Gastroesophageal sphincter (tissue), 4 donors: ENCODE results near the gene WDR38. TPM values are rescaled to one million over a fixed set of nuclear protein-coding genes. Genes with fewer than 3 reads are reported as not detected.

Experiments
- ATAC-seq: fragments of 150-250 bp; one replicate; pipeline ENCODE4 v1.9.1; 2016; ENCODE audit warnings: mild to moderate bottlenecking, moderate library complexity
- H3K27ac ChIP-seq, 4 donors: fragments of 200-600 bp; sonication (generic) in 3 of 4; 1 replicate in 3 of 4; 2 replicates in 1 of 4; pipeline ENCODE4 v1.5.1; 2016 to 2019
- H3K27me3 ChIP-seq: fragments of 200-600 bp; sonication (generic); one replicate; pipeline ENCODE4 v1.5.1; 2019
- H3K36me3 ChIP-seq, 2 donors: fragments of 200-600 bp; sonication (generic); one replicate each; pipeline ENCODE4 v1.5.1; 2019; ENCODE audit warnings: control low read depth in 1 of 2
- H3K4me1 ChIP-seq, 3 donors: fragments of 200-600 bp; sonication (generic); 1 replicate in 2 of 3; 2 replicates in 1 of 3; pipeline ENCODE4 v1.5.1; 2016 to 2019; ENCODE audit warnings: control low read depth in 2 of 3
- H3K4me3 ChIP-seq, 2 donors: fragments of 200-600 bp; sonication (generic); one replicate each; pipeline ENCODE4 v1.5.1; 2019; ENCODE audit warnings: mild to moderate bottlenecking in 1 of 2, moderate library complexity in 1 of 2
- H3K9me3 ChIP-seq, 3 donors: fragments of 200-600 bp; sonication (generic); one replicate each; pipeline ENCODE4 v1.5.1; 2017 to 2019; ENCODE audit warnings: control low read depth in 2 of 3
- EP300 ChIP-seq: sonication (generic); formaldehyde crosslinking; IDR thresholded peaks from one replicate; pipeline ENCODE4 v1.6.1; 2017; ENCODE audit warnings: antibody characterized with exemption, mild to moderate bottlenecking
- POLR2A ChIP-seq, 2 donors: fragments of 450-650 bp; IDR thresholded peaks; one replicate each; pipeline ENCODE4 v1.6.1; 2017; ENCODE audit warnings: antibody characterized with exemption in 2 of 2, mild to moderate bottlenecking in 2 of 2, moderate library complexity in 1 of 2
- POLR2AphosphoS5 ChIP-seq: sonication (generic); formaldehyde crosslinking; IDR thresholded peaks from one replicate; pipeline ENCODE4 v1.6.1; 2017; ENCODE audit warnings: antibody characterized with exemption
- WGBS, 2 donors: methylation state at CpG; one replicate each; pipeline ENCODE4 v1.1.5; 2018; ENCODE audit warnings: low coverage in 1 of 2; 5-methylcytosine and 5-hydroxymethylcytosine counted together
- total RNA-seq, 4 donors: library from RNA; depleted of rRNA; stranded (reverse); fragments of >200 nt; gene quantifications; one replicate each; pipeline ENCODE4 v1.1.0, GENCODE V29; 2016
- TF ChIP-seq, protein P1 (sequence below), 4 experiments: fragments of 200-600 bp in 2 of 4; fragments of 450-650 bp in 2 of 4; sonication (generic) in 1 of 4; IDR thresholded peaks; one replicate each; pipeline ENCODE4 v1.5.1; 2017 to 2019; ENCODE audit warnings: antibody characterized with exemption in 4 of 4, mild to moderate bottlenecking in 2 of 4, moderate library complexity in 2 of 4

The WDR38 gene
- total RNA-seq, 4 donors from 2014 or later: not detected

DNA sequence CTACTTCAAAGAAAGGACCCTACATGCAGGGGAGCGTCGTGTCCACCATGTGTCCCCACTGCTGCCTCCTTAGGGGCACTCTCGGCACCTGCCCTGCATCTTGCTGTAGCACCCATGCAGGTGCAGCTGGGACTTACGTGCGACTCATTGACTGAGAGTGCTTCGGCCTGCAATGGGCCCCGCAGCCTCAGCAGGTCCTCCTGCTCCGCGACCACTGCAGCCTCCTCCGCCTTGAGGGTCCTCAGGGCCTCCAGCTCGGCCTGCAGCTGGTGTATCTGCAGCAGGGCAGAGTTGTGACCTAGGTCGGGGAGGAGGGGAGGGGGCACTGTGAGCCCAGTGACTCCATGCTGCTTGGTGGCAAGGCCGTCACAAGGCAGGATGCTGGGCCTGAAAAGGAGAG lies 35.7 kb downstream of the WDR38 start:
- no CpG with 5 or more reads among the region's 13 CpGs for WGBS, 2 donors
- peaks cover 0 to 100% of the 10 kb centered on the region in 2 donors for H3K36me3 ChIP-seq
- ATAC-seq: no peak
- no peaks in the 10 kb centered on the region for H3K9me3 ChIP-seq
- H3K4me1 ChIP-seq: no peaks in the 10 kb centered on the region
- H3K27me3 ChIP-seq: no peaks in the 10 kb centered on the region
- H3K27ac ChIP-seq: no peak overlapping the region
- TF ChIP-seq POLR2A (IDR thresholded peaks at IDR 0.05): no peak
- TF ChIP-seq, protein P1, sequence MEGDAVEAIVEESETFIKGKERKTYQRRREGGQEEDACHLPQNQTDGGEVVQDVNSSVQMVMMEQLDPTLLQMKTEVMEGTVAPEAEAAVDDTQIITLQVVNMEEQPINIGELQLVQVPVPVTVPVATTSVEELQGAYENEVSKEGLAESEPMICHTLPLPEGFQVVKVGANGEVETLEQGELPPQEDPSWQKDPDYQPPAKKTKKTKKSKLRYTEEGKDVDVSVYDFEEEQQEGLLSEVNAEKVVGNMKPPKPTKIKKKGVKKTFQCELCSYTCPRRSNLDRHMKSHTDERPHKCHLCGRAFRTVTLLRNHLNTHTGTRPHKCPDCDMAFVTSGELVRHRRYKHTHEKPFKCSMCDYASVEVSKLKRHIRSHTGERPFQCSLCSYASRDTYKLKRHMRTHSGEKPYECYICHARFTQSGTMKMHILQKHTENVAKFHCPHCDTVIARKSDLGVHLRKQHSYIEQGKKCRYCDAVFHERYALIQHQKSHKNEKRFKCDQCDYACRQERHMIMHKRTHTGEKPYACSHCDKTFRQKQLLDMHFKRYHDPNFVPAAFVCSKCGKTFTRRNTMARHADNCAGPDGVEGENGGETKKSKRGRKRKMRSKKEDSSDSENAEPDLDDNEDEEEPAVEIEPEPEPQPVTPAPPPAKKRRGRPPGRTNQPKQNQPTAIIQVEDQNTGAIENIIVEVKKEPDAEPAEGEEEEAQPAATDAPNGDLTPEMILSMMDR (IDR thresholded peaks at IDR 0.05): no peak
- no peak for TF ChIP-seq EP300
- no peak for TF ChIP-seq POLR2AphosphoS5
- no peak overlapping the region for H3K4me3 ChIP-seq

DNA sequence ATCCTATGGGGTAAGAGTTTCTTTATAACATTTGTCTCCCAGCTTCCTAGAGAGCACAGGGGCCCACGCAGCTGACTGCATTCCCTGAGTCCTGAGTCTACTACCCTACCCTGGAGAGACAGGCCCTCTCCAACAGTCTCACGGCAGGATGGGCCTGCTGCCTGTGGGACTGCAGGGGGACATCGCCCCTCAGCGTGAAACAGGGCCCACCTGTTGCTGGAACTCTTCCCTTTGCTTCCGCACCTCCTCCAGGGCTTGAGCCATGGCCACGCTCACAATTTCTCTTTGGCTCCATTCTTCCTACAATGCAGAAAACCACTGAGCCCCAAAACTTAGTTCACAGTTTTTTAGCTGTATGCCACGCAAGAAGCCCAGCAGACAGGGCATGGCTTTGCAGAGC lies 36.9 kb downstream of the WDR38 start:
- TF ChIP-seq EP300 (no peak), POLR2A (IDR thresholded peaks at IDR 0.05) (no peak), POLR2AphosphoS5 (no peak)
- TF ChIP-seq, protein P1 (IDR thresholded peaks at IDR 0.05): no peak
- WGBS, 2 donors: 100% methylated on average over 1 to 2 of the region's 7 CpGs
- Histone ChIP-seq H3K36me3 (peaks cover 0 to 95% of the 10 kb centered on the region in 2 donors), H3K27me3 (no peaks in the 10 kb centered on the region), H3K9me3 (no peaks in the 10 kb centered on the region), H3K4me1 (no peaks in the 10 kb centered on the region), H3K27ac (no peak overlapping the region), H3K4me3 (no peak overlapping the region)
- no peak for ATAC-seq

DNA sequence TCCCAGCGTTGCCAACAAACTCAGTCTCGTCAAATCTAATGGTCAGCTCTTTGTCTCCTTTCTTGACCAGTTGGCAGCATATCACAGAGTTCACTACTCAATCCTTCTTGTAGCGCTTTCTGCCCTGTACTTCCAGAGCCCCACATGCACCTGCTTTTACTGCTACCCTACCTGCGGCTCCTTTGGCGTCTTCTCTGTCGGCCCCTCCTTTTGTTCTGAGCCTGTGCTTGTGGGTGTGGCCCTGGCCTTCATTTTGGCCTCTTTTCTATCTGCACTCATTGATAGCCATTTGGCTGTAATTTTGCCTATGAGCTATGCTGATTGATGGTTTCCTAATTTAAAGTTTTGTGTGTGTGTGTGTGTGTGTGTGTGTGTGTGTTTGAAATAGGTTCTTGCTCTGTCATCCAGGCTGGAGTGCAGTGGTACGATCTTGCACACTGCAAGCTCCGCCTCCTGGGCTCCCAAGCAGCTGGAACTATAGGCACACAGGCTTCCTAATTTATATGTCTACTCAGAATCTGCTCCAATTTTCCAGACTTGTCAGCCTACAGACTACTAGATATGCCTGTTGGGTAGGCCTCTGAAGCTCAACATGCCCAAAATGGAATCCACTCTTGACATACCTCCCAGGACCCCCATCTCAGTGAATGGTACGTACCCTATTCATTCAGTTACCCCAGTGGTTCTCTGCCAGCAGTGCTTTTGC lies 40.9 kb downstream of the WDR38 start:
- H3K4me3 ChIP-seq: no peak overlapping the region
- WGBS, 2 donors: 76 to 78% methylated on average over 5 to 7 of the region's 9 CpGs
- H3K27ac ChIP-seq: no peak overlapping the region
- H3K4me1 ChIP-seq: no peaks in the 10 kb centered on the region
- no peak for TF ChIP-seq POLR2A (IDR thresholded peaks at IDR 0.05)
- TF ChIP-seq EP300: no peak
- TF ChIP-seq, protein P1 (IDR thresholded peaks at IDR 0.05): no peak
- ATAC-seq: no peak
- peaks cover 0 to 95% of the 10 kb centered on the region in 2 donors for H3K36me3 ChIP-seq
- no peaks in the 10 kb centered on the region for H3K9me3 ChIP-seq
- H3K27me3 ChIP-seq: no peaks in the 10 kb centered on the region

DNA sequence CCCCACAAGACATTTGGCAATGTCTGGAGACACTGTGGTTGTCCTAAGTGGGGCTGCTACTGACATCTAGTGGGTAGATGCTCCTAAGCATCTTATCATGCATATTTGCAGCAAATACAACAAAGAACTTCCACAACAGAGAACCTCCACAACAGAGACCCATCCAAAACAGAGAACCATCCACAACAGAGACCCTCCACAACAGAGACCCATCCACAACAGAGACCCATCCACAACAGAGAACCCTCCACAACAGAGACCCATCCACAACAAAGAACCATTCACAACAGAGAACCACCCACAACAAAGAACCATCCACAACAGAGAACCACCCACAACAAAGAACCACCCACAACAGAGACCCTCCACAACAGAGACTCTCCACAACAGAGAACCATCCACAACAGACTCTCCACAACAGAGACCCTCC lies 41.5 kb downstream of the WDR38 start:
- no peak overlapping the region for H3K27ac ChIP-seq
- H3K9me3 ChIP-seq: no peaks in the 10 kb centered on the region
- H3K4me3 ChIP-seq: no peak overlapping the region
- no peak for TF ChIP-seq POLR2A (IDR thresholded peaks at IDR 0.05)
- TF ChIP-seq, protein P1 (IDR thresholded peaks at IDR 0.05): peak in 1 of 4 experiments; percentile 36
- no peaks in the 10 kb centered on the region for H3K27me3 ChIP-seq
- no peak for ATAC-seq
- peaks cover 0 to 95% of the 10 kb centered on the region in 2 donors for H3K36me3 ChIP-seq
- H3K4me1 ChIP-seq: no peaks in the 10 kb centered on the region
